HTR-8/SVneo (cell line): Measurements from ENCODE around the gene AKR1B1.

Experiments
- DNase-seq: peaks from one replicate; pipeline ENCODE4 v3.0.0; 2011; ENCODE audit warnings: low spot score, mixed read lengths; ENCODE audit not compliant: insufficient read length
- FAIRE-seq: peaks from 2 replicates; lab custom pipeline; 2011; peaks lifted over from hg19 to GRCh38; lab: Jason Lieb, UNC

AKR1B1 gene

GRCh38 chr7:134472572-134473244 is 13.8 kb upstream of the AKR1B1 start:
- FAIRE-seq, result no peak
- DNase-seq, result no peak

GRCh38 chr7:134470864-134471263 is 12.0 kb upstream of the AKR1B1 start:
- no peak for FAIRE-seq
- DNase-seq, result no peak

GRCh38 chr7:134469622-134470021 is 10.7 kb upstream of the AKR1B1 start:
- no peak for FAIRE-seq
- no peak for DNase-seq

GRCh38 chr7:134468475-134468874 is 9.6 kb upstream of the AKR1B1 start:
- DNase-seq (no peak), FAIRE-seq (no peak)

- FAIRE-seq (no peak), DNase-seq (no peak)
These were observed 9.2 kb upstream of the AKR1B1 start for GRCh38 chr7:134468054-134468453.

GRCh38 chr7:134465491-134465890 is 6.6 kb upstream of the AKR1B1 start:
- FAIRE-seq, result no peak
- DNase-seq, result no peak

GRCh38 chr7:134464496-134464895 is 5.6 kb upstream of the AKR1B1 start:
- DNase-seq (no peak), FAIRE-seq (no peak)

GRCh38 chr7:134463751-134464150 is 4.9 kb upstream of the AKR1B1 start:
- DNase-seq, result no peak
- no peak for FAIRE-seq

- DNase-seq (peak; percentile 44), FAIRE-seq (no peak)
These were observed 3.5 kb upstream of the AKR1B1 start for GRCh38 chr7:134462337-134462925.

- FAIRE-seq, result no peak
These were observed 3.0 kb upstream of the AKR1B1 start for GRCh38 chr7:134461916-134462315.

GRCh38 chr7:134459981-134460380 is 1.1 kb upstream of the AKR1B1 start:
- FAIRE-seq (no peak), DNase-seq (no peak)

More at GRCh38 chr7:134461916-134462315, 3.0 kb upstream of the AKR1B1 start:
- DNase-seq, result no peak

- DNase-seq, result peak; percentile 46
- FAIRE-seq, result no peak
These were observed 527 bp downstream of the AKR1B1 start for GRCh38 chr7:134458341-134458805.

GRCh38 chr7:134457210-134457609 is 1.7 kb downstream of the AKR1B1 start:
- FAIRE-seq (no peak), DNase-seq (no peak)

- no peak for DNase-seq
- no peak for FAIRE-seq
These were observed 4.6 kb downstream of the AKR1B1 start for GRCh38 chr7:134454277-134454676.

- no peak for FAIRE-seq
- DNase-seq, result no peak
These were observed 5.4 kb downstream of the AKR1B1 start for GRCh38 chr7:134453518-134453917.

- DNase-seq, result no peak
- no peak for FAIRE-seq
These were observed 5.9 kb downstream of the AKR1B1 start for GRCh38 chr7:134452991-134453473.

GRCh38 chr7:134452419-134452838 is 6.5 kb downstream of the AKR1B1 start:
- DNase-seq (no peak), FAIRE-seq (no peak)

GRCh38 chr7:134451656-134452055 is 7.2 kb downstream of the AKR1B1 start:
- FAIRE-seq (no peak), DNase-seq (no peak)

- FAIRE-seq, result no peak
- no peak for DNase-seq
These were observed 8.5 kb downstream of the AKR1B1 start for GRCh38 chr7:134450294-134451000.

GRCh38 chr7:134449680-134450079 is 9.2 kb downstream of the AKR1B1 start:
- DNase-seq, result no peak
- no peak for FAIRE-seq
